Naive thymus-derived CD4-positive, alpha-beta T cell (primary cell): ENCODE results near the gene ARHGEF17. TPM values are rescaled to one million over a fixed set of nuclear protein-coding genes. Genes with fewer than 3 reads are reported as not detected.
"Not testable (repeated sequence)": the region's sequence is repeated elsewhere in the genome, so short reads cannot be mapped to it uniquely, and the experiment has no call there.

ENCODE experiments used
- ATAC-seq: fragments of 150-1000 bp; cut with Tn5 transposase; 2 replicates; pipeline ENCODE4 v1.10.0; 2021; ENCODE audit warnings: mild to moderate bottlenecking, moderate library complexity
- CTCF ChIA-PET: fragments of 350-600 bp; sonication (Branson Sonifier 250); formaldehyde crosslinking; loops from one replicate; lab custom pipeline; 2021; ENCODE audit warnings: antibody characterized with exemption; lab: Charles Lee
- POLR2A ChIA-PET: fragments of 350-600 bp; sonication (Branson Sonifier 250); formaldehyde crosslinking; loops from one replicate; lab custom pipeline; 2021; ENCODE audit warnings: antibody characterized with exemption, inconsistent platforms; lab: Charles Lee
- DNase-seq, 9 donors: peaks; one replicate each; pipeline versions ENCODE4 v3.0.0 to v3.0.0-alpha.2; 2020 to 2022; ENCODE audit warnings: mixed read lengths in 1 of 9
- H3K27ac ChIP-seq: one replicate; pipeline ENCODE4 v1.7.0; 2013; ENCODE audit warnings: mild to moderate bottlenecking, low read depth, low read length, moderate library complexity
- H3K27me3 ChIP-seq, 2 donors: one replicate each; pipeline ENCODE4 v1.7.0; 2013; ENCODE audit warnings: low read length in 2 of 2, mild to moderate bottlenecking in 2 of 2, moderate library complexity in 2 of 2; ENCODE audit not compliant: control insufficient read depth in 2 of 2, insufficient read depth in 2 of 2
- H3K36me3 ChIP-seq, 3 experiments: 1 replicate in 2 of 3; 2 replicates in 1 of 3; pipeline ENCODE4 v1.7.0; 2013; ENCODE audit warnings: low read length in 3 of 3, mild to moderate bottlenecking in 3 of 3, moderate library complexity in 1 of 3; ENCODE audit not compliant: insufficient read depth in 3 of 3, control insufficient read depth in 2 of 3
- H3K4me1 ChIP-seq, 2 donors: one replicate each; pipeline ENCODE4 v1.7.0; 2013; ENCODE audit warnings: low read length in 2 of 2, mild to moderate bottlenecking in 2 of 2, moderate library complexity in 1 of 2; ENCODE audit not compliant: control insufficient read depth in 2 of 2, insufficient read depth in 2 of 2
- H3K4me3 ChIP-seq: 2 replicates; pipeline ENCODE4 v1.7.0; 2013; ENCODE audit warnings: mild to moderate bottlenecking, low read length
- H3K9me3 ChIP-seq, 3 experiments: 1 replicate in 2 of 3; 2 replicates in 1 of 3; pipeline ENCODE4 v1.7.0; 2013; ENCODE audit warnings: low read length in 3 of 3; ENCODE audit not compliant: control insufficient read depth in 2 of 3
- H3K27ac Mint-ChIP-seq, 9 donors: one replicate each; pipeline ENCODE4 v1.8.0; 2020 to 2022; ENCODE audit warnings: mixed read lengths in 9 of 9, mild to moderate bottlenecking in 8 of 9, moderate library complexity in 5 of 9, inconsistent platforms in 2 of 9
- H3K27me3 Mint-ChIP-seq, 5 donors: one replicate each; pipeline ENCODE4 v1.8.0; 2021 to 2022; ENCODE audit warnings: mixed read lengths in 5 of 5, mild to moderate bottlenecking in 1 of 5
- H3K36me3 Mint-ChIP-seq, 5 donors: one replicate each; pipeline ENCODE4 v1.8.0; 2020 to 2022; ENCODE audit warnings: mixed read lengths in 5 of 5, mild to moderate bottlenecking in 3 of 5, inconsistent platforms in 1 of 5
- H3K4me1 Mint-ChIP-seq, 7 donors: one replicate each; pipeline ENCODE4 v1.8.0; 2020 to 2022; ENCODE audit warnings: mixed read lengths in 7 of 7, mild to moderate bottlenecking in 3 of 7, inconsistent platforms in 1 of 7
- H3K4me3 Mint-ChIP-seq, 10 donors: one replicate each; pipeline ENCODE4 v1.8.0; 2020 to 2022; ENCODE audit warnings: mild to moderate bottlenecking in 10 of 10, mixed read lengths in 10 of 10, moderate library complexity in 6 of 10, inconsistent platforms in 2 of 10
- H3K9me3 Mint-ChIP-seq, 11 donors: one replicate each; pipeline ENCODE4 v1.8.0; 2020 to 2022; ENCODE audit warnings: mixed read lengths in 11 of 11, mild to moderate bottlenecking in 4 of 11, inconsistent platforms in 1 of 11, moderate library complexity in 1 of 11
- intact Hi-C, 2 donors: fragments of 100-400 bp; cut with micrococcal nuclease; formaldehyde crosslinking; loops; one replicate each; pipeline ENCODE4 v1.15.1; 2023
- polyA plus RNA-seq, 2 donors: library from polyadenylated mRNA; unstranded; fragments of 300-500 nt; fragmentation: Illumina TruSeq; gene quantifications; one replicate each; pipeline ENCODE4 v1.2.3, GENCODE V29; 2021
- total RNA-seq, 6 experiments: library from RNA in 5 of 6; stranded (reverse) in 5 of 6; gene quantifications; 1 replicate in 5 of 6; 2 replicates in 1 of 6; pipeline ENCODE4 v1.2.3 and lab custom pipeline; 2021 to 2026

ARHGEF17 gene
- total and polyA plus RNA-seq, 7 experiments from 2014 or later: 0.11 to 1.1 (median 0.98) TPM; not detected in 4

DNA sequence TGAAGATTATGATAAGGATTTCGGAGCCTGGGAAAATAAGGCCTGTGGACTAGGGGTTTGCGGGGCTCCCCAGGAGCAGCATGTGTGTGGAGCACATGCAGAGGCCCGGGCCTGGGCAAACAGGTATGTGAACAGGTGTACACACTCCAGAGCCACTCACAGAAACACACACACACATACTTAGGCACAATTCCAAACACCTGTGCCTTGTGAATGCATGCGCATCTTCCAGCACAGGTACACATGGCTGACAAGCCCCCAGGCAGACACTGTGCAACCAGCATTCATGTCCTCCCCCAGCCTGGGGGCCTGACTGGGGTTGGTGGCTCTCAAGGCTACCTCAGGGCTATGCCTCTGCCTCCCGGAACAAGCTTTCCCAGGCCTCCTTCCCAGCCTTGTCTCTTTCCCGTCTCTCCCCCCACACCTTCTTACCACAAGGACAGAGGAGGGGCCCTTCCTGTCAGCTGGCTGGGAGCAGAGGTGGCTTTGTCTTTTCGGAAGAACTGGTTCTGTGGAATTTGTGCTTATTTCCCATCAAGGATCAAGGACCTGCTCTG lies 38.5 kb upstream of the ARHGEF17 start:
- H3K27ac Mint-ChIP-seq: no peak overlapping the region
- Histone ChIP-seq H3K36me3 (no peaks in the 10 kb centered on the region), H3K27ac (no peak overlapping the region), H3K4me3 (no peak overlapping the region), H3K9me3 (no peaks in the 10 kb centered on the region), H3K27me3 (no peaks in the 10 kb centered on the region), H3K4me1 (no peaks in the 10 kb centered on the region)
- H3K4me3 Mint-ChIP-seq: no peak overlapping the region
- POLR2A ChIA-PET: no interaction called here
- H3K9me3 Mint-ChIP-seq: no peaks in the 10 kb centered on the region
- CTCF ChIA-PET: no interaction called here
- intact Hi-C loops: no loop called here
- peaks cover 0 to 4% (median 0%) of the 10 kb centered on the region in 7 donors for H3K4me1 Mint-ChIP-seq
- DNase-seq: no peak
- no peak for ATAC-seq
- H3K27me3 Mint-ChIP-seq: peaks cover 14 to 41% (median 19%) of the 10 kb centered on the region in 5 donors
- H3K36me3 Mint-ChIP-seq: no peaks in the 10 kb centered on the region

- no peaks in the 10 kb centered on the region for H3K36me3 Mint-ChIP-seq
- POLR2A ChIA-PET: no interaction called here
- no peak overlapping the region for H3K4me3 Mint-ChIP-seq
- intact Hi-C loops: no loop called here
- no peaks in the 10 kb centered on the region for H3K9me3 Mint-ChIP-seq
- CTCF ChIA-PET: no interaction called here
- no peak overlapping the region for H3K27ac ChIP-seq
- H3K36me3 ChIP-seq: no peaks in the 10 kb centered on the region
- H3K27me3 Mint-ChIP-seq: peaks cover 7 to 39% (median 12%) of the 10 kb centered on the region in 5 donors
- H3K27ac Mint-ChIP-seq: no peak overlapping the region
- peaks cover 0 to 4% (median 0%) of the 10 kb centered on the region in 7 donors for H3K4me1 Mint-ChIP-seq
- no peak overlapping the region for H3K4me3 ChIP-seq
- no peak for DNase-seq
- ATAC-seq: peak; percentile 44
- no peaks in the 10 kb centered on the region for H3K27me3 ChIP-seq
- no peaks in the 10 kb centered on the region for H3K9me3 ChIP-seq
- H3K4me1 ChIP-seq: no peaks in the 10 kb centered on the region
Measured at GRCh38 chr11:73270016-73270854, 37.8 kb upstream of the ARHGEF17 start.

GRCh38 chr11:73270855-73271477 lies 37.1 kb upstream of the ARHGEF17 start:
- Histone ChIP-seq H3K27me3 (no peaks in the 10 kb centered on the region), H3K27ac (no peak overlapping the region), H3K4me3 (no peak overlapping the region), H3K9me3 (no peaks in the 10 kb centered on the region), H3K36me3 (no peaks in the 10 kb centered on the region), H3K4me1 (no peaks in the 10 kb centered on the region)
- Mint-ChIP-seq H3K36me3 (no peaks in the 10 kb centered on the region), H3K4me3 (no peak overlapping the region), H3K4me1 (peaks cover 0 to 4% (median 0%) of the 10 kb centered on the region in 7 donors), H3K27ac (no peak overlapping the region), H3K9me3 (no peaks in the 10 kb centered on the region), H3K27me3 (peaks cover 3 to 38% (median 6%) of the 10 kb centered on the region in 5 donors)
- DNase-seq (no peak), ATAC-seq (no peak)
- intact Hi-C loops: no loop called here
- ChIA-PET CTCF (no interaction called here), POLR2A (no interaction called here)

DNA sequence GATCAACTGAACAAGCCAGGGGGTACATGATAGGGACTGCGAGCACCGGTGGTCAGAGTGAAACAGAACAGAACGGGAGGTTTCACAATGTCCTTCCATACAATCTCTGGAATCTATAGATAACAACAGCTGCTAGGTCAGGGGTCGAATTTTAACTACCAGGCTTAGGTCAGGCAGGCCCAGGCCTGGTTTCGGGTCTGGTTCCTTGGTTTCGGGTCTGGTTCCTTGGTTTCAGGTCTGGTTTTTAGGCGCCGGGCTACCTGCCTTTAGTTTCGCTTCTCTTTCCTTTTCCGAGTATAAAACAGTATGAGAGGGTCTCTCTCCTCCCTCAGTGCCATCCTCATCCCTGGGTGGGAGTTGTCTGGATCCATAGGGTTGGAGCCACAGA lies 36.6 kb upstream of the ARHGEF17 start:
- Mint-ChIP-seq H3K27ac (peak overlapping the region in 1 of 9 donors; percentile 72), H3K27me3 (peaks cover 0 to 35% (median under 1%) of the 10 kb centered on the region in 5 donors)
- CTCF ChIA-PET, H3K4me3 ChIP-seq, H3K27ac ChIP-seq, H3K27me3 ChIP-seq, ATAC-seq, H3K4me1 Mint-ChIP-seq, H3K36me3 ChIP-seq, DNase-seq, POLR2A ChIA-PET, H3K9me3 ChIP-seq, H3K9me3 Mint-ChIP-seq, H3K4me1 ChIP-seq, H3K36me3 Mint-ChIP-seq, intact Hi-C loops, H3K4me3 Mint-ChIP-seq: not testable (repeated sequence)

- Mint-ChIP-seq H3K9me3 (no peaks in the 10 kb centered on the region), H3K36me3 (no peaks in the 10 kb centered on the region), H3K27me3 (peaks cover 0 to 35% (median 0%) of the 10 kb centered on the region in 5 donors), H3K4me3 (no peak within 1 kb of the TSS), H3K4me1 (peaks cover 0 to 4% (median 0%) of the 10 kb centered on the region in 7 donors), H3K27ac (peak within 1 kb of the TSS in 1 of 9 donors; percentile 72)
- no peaks in the 10 kb centered on the region for H3K36me3 ChIP-seq
- DNase-seq (no peak), ATAC-seq (peak; percentile 75)
- no peak within 1 kb of the TSS for H3K27ac ChIP-seq
- H3K4me3 ChIP-seq: no peak within 1 kb of the TSS
- CTCF ChIA-PET: interaction anchor here (0.6 kb wide), 1 partner anchor 299 kb away, joined by 3 read pairs; no protein-coding TSS in a partner anchor
- POLR2A ChIA-PET: no interaction called here
- H3K4me1 ChIP-seq: no peaks in the 10 kb centered on the region
- intact Hi-C loops: no loop called here
- H3K9me3 ChIP-seq: no peaks in the 10 kb centered on the region
- H3K27me3 ChIP-seq: no peaks in the 10 kb centered on the region
Measured at GRCh38 chr11:73271936-73272679, 36.0 kb upstream of the ARHGEF17 start, which contains the start of gene P2RY6. Gene P2RY6 (plus strand): TSS chr11:73272338. CDS start chr11:73296519, 24,181 bp downstream.

DNA sequence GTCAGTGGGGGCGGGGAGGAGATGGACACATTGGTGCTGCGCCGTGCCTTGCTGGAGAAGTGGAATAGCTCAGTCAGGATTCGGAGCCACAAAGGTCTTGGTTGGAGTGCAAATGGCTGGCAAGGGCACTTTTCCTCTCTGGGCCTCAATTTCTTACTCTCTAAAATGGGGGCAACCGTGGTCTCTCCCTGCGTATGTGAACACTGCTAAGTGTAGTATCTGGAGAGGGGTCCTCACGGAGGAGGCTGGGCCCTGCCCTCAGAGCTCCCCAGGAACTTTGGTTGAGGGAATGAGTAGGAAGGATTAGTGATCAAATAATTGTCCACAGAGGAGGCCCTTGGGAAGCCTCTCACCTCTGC lies 35.4 kb upstream of the ARHGEF17 start:
- intact Hi-C loops: no loop called here
- no peak overlapping the region for H3K27ac Mint-ChIP-seq
- Histone ChIP-seq H3K4me3 (no peak overlapping the region), H3K36me3 (no peaks in the 10 kb centered on the region), H3K9me3 (no peaks in the 10 kb centered on the region), H3K27ac (no peak overlapping the region), H3K27me3 (no peaks in the 10 kb centered on the region), H3K4me1 (no peaks in the 10 kb centered on the region)
- CTCF ChIA-PET: interaction anchor here (0.6 kb wide), 1 partner anchor 300 kb away, joined by 3 read pairs; no protein-coding TSS in a partner anchor
- H3K36me3 Mint-ChIP-seq: no peaks in the 10 kb centered on the region
- H3K4me1 Mint-ChIP-seq: peaks cover 0 to 4% (median 0%) of the 10 kb centered on the region in 7 donors
- no peak for DNase-seq
- no peaks in the 10 kb centered on the region for H3K9me3 Mint-ChIP-seq
- POLR2A ChIA-PET: no interaction called here
- ATAC-seq: no peak
- H3K27me3 Mint-ChIP-seq: peaks cover 0 to 30% (median 0%) of the 10 kb centered on the region in 5 donors
- no peak overlapping the region for H3K4me3 Mint-ChIP-seq
